Activated CD4-positive, alpha-beta T cell treated with anti-CD3 and anti-CD28 coated beads for 1 hour (primary cell): ENCODE results near the gene KBTBD6.
"Not testable (repeated sequence)": the region's sequence is repeated elsewhere in the genome, so short reads cannot be mapped to it uniquely, and the experiment has no call there.

Experiments
- DNase-seq: peaks from one replicate; pipeline ENCODE4 v3.0.0-alpha.2; 2020

KBTBD6 gene

DNA sequence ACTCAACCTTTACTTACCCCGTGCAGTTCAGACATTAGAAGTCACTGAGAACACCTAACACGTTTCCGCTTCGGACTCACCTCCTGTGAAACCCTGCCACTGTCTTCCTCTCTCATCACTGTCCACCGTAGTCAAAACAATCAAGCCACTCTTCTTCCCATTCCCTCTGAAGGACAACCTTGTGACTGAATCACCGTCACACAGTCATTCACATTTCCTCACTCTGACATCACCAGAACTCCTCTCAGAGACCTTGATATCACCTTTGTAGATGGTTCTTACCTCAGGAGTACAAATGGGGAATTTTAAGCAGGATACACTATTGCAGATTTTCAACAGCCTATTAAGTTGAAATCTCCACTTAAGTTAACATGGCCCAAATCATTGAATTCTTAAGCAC lies 1.3 kb upstream of the KBTBD6 start:
- DNase-seq: no peak

DNA sequence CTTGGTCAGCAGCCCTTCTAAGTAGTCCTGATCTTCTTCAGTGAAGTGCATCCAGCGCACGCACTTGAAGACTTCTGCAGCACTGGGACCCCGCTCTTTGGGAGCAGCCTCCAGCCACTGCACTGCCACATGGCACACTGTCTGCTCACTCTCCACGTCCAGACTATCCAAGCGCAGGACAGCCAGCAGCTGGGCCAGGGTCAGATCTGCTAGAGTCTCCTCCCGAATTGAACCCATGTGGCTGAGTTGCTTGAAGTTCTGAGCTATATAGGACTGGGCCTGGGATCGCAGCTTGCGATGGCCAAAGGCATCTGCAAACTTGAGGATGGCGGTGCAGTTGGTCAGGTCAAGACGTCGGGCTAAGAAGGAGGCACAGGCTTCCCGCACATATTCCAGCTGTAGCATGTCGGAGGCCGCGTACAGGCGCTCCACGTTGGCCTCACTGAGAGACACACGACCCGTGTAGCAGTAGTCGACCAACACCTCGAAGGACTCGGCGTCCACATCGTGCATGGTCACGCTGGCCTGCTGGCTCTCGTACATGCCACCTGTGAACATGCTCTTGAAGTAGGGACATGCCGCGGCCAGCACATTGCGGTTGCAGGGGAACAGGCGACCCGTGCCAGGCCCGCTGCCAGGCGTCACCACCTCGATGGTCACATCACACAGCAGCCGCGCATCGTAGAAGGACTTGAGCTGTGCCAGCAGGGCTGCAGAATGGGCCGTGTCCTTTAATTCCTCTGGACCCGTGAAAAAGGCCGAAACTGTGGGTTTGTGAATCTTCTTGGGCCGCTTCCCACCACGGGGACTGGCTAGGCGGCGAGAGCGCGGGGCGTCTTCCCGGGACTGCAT lies 716 bp downstream of the KBTBD6 start:
- not testable (repeated sequence) for DNase-seq

DNA sequence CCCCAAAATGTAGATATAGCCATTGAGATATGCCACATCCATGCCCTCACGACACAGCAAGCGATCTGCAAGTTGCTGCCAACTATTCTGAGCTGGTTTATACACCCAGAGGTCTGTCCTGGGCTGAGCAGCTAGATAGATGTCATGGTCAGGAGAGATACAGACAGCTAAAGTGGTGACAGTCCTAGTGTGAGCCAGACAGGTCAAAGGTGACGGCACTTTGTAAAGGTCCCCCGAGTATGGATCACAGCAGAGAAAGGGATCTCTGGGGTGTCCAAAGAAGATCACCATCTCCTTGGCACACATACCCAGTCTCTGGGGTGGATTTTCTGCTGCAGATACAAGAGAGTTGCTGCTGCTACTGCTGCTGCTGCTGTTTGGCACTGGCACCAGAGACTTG lies 1.4 kb downstream of the KBTBD6 start:
- not testable (repeated sequence) for DNase-seq

DNA sequence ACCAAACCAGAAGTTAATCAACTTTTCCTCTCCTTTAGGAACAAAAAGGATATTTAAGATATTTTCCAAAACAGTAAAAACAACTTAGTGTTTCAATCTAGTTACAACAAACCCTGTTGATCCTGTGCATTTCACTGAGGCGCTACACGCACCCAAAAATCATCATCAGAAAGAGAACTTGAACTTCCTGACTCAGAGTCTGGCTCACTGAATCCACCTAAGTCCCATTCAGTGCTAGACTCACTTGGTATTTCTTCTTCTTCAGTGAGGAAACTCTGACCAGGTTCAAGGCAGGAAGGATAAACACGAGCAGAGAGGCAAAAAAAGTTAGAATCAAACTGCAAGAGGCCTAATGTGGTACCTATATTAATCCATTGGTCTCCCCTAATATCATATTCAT lies 2.2 kb downstream of the KBTBD6 start:
- DNase-seq: no peak

DNA sequence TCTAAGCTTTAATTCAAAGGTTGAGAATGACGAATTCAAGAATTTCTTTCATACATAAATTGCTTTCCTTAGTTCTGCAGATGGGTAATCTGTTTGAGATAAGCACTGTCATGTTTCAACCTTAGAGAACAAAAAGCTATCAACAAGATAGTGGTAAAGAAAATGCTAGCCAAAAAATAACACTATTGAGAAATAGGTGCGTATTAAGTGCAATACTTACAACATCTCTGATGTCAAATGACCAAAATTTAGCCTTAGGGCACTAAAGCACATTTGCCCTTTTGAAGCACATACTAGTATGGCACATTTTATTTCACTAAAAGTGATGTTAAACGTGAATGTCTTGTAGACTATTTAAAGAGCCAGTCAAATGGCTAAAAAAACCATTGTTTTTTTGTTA lies 4.9 kb downstream of the KBTBD6 start:
- no peak for DNase-seq

DNA sequence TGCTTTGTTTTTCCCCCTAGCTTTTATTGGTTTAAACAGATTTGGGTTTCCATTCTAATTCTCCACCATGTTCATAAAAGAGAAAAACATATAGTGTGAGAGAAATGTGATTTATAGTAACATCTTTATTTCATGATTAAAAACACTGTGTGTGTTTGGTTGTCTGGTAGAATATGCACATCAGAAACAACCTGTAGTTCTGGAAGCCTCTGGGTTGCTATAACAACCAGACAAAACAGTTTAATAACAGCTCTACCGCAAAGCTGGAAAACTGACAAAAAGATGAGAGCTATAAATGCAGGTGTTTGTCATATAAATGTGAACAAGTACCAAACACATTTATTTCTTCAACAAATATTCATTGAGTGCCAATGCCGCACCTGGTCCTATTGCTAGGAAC lies 9.8 kb downstream of the KBTBD6 start:
- DNase-seq: no peak

DNA sequence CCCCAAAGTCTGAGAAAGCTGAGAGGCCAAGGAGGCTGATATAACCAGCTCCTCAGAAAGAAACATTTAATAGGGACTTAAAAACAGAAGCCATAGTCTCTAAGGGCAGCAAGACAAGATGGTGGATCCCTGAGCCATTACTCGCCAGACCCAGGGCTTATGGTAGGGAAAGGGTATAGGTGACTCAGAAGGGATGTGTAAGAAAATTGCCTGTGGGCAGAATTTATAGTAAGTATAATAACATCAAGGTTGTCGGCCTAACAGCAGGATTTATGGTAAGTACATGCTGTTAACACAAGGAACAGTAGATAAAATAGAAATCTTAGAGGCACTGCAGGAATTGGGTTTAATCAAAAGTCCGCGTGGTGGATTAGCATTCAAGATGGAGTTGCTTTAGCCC lies 14.7 kb downstream of the KBTBD6 start:
- DNase-seq: no peak

DNA sequence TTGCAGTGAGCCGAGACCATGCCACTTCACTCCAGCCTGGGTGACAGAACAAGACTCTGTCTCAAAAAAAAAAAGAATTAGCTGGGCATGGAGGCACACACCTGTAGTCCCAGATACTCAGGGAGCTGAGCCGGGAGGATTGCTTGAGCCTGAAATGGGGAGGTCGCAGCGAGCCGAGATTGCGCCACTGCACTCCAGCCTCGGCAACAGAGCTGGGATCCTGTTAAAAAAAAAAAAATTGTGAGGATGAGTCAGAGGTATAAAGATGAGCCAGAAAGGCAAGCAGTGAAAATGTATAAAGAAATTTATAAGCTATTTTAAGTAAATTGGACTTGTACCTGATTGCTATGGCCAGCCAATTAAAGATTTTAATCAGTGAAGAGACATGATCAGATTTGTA lies 21.1 kb downstream of the KBTBD6 start:
- no peak for DNase-seq

DNA sequence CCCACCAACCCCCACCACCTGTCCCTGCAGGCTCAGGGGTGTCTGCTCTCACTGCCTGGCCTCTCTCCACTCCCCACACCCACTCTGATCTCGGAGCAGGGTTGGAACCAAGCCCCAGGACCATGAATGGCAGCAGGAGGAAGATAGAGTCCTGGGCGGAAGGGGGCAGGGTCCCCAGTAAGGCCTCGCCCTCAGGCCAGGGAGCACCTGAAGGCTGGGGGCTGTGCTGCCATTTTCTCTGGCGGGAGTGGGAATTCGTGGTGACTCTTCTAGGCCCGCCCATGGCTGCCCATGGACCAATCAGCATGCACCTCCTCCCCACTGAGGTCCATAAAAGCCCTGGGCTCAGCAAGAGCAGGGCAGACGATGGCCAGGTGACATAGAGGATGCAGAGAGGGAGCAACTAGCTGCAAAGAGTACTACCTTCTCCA lies 25.0 kb downstream of the KBTBD6 start:
- DNase-seq: no peak

DNA sequence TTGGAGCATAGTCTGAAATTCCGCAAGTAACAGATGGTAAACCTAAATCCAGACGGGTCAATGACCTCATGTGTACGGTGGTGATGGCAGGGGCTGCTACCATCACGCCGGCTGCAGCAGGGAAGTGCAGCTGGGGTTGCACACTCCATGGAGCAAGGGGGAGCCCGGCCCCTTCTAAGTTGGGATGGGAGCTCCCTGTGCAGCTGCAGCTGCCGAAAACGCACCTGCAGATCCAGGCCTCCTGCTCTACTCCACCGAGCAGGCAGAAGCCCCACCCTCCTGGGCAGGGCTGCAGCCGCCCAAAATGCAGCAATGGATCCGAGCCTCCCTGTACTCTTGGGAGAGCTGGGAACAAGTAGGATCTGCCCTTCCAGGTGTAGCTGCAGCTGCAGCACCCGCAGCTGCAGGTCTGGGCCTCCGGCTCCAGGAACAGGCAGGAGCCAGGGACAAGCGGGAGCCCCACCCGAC lies 25.5 kb downstream of the KBTBD6 start:
- no peak for DNase-seq

DNA sequence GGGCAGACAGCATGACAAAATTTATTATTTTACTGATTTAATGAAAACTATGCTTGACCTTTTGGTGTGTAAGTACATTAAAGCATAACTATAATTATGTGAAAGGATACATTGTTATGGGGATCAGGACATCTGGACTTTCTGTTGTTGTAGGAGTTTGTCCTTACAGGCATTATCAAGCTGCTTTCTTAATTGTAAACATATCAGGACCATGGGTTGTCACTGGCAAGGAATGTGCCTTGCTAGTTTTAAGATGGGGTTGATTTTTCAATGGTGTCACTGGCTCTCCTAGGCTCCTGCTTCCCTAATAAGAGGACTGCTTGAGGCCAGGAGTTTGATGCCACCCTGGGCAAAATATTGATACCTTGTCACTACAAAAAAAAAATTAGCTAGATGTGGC lies 32.6 kb downstream of the KBTBD6 start:
- no peak for DNase-seq

DNA sequence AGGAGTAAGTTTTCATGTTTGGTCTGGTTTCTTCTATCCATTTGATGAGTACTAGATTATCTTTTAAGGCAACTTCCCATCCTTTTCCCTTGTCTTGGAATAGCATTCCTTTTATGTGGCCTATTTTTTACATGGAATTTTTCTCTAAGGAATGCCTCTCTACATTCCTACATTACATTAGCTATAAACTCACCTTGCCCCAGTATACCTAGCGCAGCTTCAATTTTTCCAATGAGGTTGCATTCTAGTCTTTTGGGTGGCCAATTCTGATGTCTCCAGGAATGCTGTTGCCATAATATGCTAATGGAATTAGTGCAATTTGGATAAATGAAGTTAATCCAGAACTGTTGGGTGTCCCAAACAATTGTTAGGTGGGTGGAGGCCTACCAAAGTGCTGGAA lies 33.8 kb downstream of the KBTBD6 start:
- DNase-seq: no peak

DNA sequence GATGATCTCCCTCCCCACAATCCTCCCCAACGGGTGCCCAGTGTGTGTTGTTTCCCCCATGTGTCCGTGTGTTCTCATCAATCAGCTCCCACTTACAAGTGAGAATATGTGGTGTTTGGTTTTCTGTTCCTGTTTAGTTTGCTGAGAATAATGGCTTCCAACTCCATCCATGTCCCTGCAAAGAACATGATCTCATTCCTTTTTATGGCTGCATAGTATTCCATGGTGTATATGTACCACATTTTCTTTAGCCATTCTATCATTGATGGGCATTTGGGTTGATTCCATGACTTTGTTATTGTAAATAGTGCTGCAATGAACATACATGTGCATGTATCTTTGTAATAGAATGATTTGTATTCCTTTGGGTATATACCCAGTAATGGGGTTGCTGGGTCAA lies 36.9 kb downstream of the KBTBD6 start:
- DNase-seq: not testable (repeated sequence)

DNA sequence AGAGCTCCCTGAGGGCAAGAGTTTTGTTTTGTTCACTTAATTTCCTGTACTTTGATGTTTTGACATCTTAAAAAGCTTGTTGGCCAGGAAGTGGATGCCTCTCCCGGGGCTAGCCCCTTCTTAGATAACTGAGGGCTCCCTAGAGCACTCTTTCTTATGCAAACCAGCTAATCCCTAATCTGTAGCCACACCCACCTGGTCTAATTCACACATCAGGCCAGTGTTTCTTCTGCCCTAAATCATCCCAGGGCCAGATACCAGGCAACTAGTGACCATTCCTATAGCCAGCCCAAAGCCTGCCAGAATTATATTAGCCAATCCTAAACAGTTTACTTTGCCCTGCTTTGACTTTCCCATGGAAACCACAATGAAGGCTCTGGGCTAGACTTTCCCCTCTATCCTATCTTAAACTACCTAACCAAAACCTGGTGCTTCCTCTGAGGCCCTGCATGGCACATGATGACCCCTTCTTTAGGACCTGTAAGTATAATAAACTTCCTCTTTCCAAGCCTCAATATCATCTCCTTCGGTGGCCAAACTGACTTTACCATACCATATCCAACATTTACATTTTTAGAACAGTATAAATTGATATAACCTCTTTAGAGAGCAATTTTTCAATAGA lies 46.5 kb downstream of the KBTBD6 start:
- no peak for DNase-seq

DNA sequence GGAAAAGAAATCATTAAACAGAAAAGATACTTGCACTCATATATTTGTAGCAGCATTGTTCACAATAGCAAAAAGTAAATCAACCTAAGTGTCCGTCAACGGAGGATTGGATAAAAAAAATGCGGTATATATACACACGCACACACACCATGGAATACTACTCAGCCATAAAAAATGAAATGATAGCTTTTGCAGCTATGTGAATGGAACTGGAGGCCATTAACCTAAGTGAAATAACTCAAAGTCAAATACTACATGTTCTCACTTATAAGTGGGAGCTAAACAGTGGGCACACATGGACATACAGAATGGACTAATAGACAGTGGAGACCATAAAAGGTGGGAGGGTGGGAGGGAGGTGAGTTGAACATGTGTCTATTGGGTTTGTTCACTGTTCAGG lies 52.9 kb downstream of the KBTBD6 start:
- DNase-seq: no peak
